ENCODE results near the gene SPIRE1.
"Not testable (repeated sequence)": the region's sequence is repeated elsewhere in the genome, so short reads cannot be mapped to it uniquely, and the experiment has no call there.

SPIRE1 gene

GRCh38 chr18:12551943-12552878 lies 105.7 kb downstream of the SPIRE1 start:
- peak in 1 of 2 donors; percentile 32 for DNase-seq

GRCh38 chr18:12551466-12551865 lies 106.4 kb downstream of the SPIRE1 start:
- DNase-seq, result not testable (repeated sequence)

GRCh38 chr18:12543697-12544096 lies 114.2 kb downstream of the SPIRE1 start:
- no peak for DNase-seq

GRCh38 chr18:12540751-12541150 lies 117.2 kb downstream of the SPIRE1 start:
- DNase-seq, result no peak

GRCh38 chr18:12539158-12539557 lies 118.7 kb downstream of the SPIRE1 start:
- DNase-seq, result not testable (repeated sequence)

GRCh38 chr18:12534820-12535219 lies 123.1 kb downstream of the SPIRE1 start:
- no peak for DNase-seq

GRCh38 chr18:12532661-12533060 lies 125.2 kb downstream of the SPIRE1 start:
- no peak for DNase-seq

- no peak for DNase-seq
Measured at GRCh38 chr18:12531749-12532148, 126.2 kb downstream of the SPIRE1 start.

- DNase-seq, result no peak
Measured at GRCh38 chr18:12520442-12520992, 137.4 kb downstream of the SPIRE1 start.

- DNase-seq, result no peak
Measured at GRCh38 chr18:12518832-12519531, 138.9 kb downstream of the SPIRE1 start.

GRCh38 chr18:12518326-12518725 lies 139.6 kb downstream of the SPIRE1 start:
- no peak for DNase-seq

GRCh38 chr18:12517142-12517825 lies 140.6 kb downstream of the SPIRE1 start:
- peak in 1 of 2 donors; percentile 26 for DNase-seq

GRCh38 chr18:12516049-12516630 lies 141.8 kb downstream of the SPIRE1 start:
- peak in 1 of 2 donors; percentile 17 for DNase-seq

GRCh38 chr18:12515550-12515949 lies 142.4 kb downstream of the SPIRE1 start:
- DNase-seq, result no peak

GRCh38 chr18:12507007-12507406 lies 150.9 kb downstream of the SPIRE1 start:
- DNase-seq, result no peak

- DNase-seq, result no peak
Measured at GRCh38 chr18:12500986-12501385, 156.9 kb downstream of the SPIRE1 start.

GRCh38 chr18:12497839-12498238 lies 160.1 kb downstream of the SPIRE1 start:
- DNase-seq, result no peak

GRCh38 chr18:12497296-12497695 lies 160.6 kb downstream of the SPIRE1 start:
- no peak for DNase-seq

GRCh38 chr18:12492907-12493306 lies 165.0 kb downstream of the SPIRE1 start:
- DNase-seq, result no peak

GRCh38 chr18:12491611-12492435 lies 166.1 kb downstream of the SPIRE1 start:
- DNase-seq, result no peak

- DNase-seq, result no peak
Measured at GRCh38 chr18:12485479-12486105, 172.3 kb downstream of the SPIRE1 start.

Measured in hippocampal formation (tissue), 2 donors.